HEK293 (cell line): ENCODE data around the gene OSTF1.

Experiments used
- CTCF ChIP-seq: fragments of 450-650 bp; formaldehyde crosslinking; IDR thresholded peaks from 2 replicates; pipeline ENCODE4 v1.5.1; 2016; ENCODE audit warnings: missing biosample characterization, missing genetic modification characterization
- SP2 ChIP-seq: fragments of 450-650 bp; formaldehyde crosslinking; IDR thresholded peaks from 2 replicates; pipeline ENCODE4 v1.5.1; 2016; ENCODE audit warnings: missing biosample characterization, missing genetic modification characterization
- YY1 ChIP-seq: fragments of 450-650 bp; formaldehyde crosslinking; IDR thresholded peaks from 2 replicates; pipeline ENCODE4 v1.5.1; 2018; ENCODE audit warnings: missing biosample characterization, missing genetic modification characterization
- ZEB2 ChIP-seq: fragments of 450-650 bp; formaldehyde crosslinking; IDR thresholded peaks from 2 replicates; pipeline ENCODE4 v1.5.1; 2016; ENCODE audit warnings: missing biosample characterization, missing genetic modification characterization
- ZFP3 ChIP-seq: fragments of 450-650 bp; formaldehyde crosslinking; IDR thresholded peaks from 2 replicates; pipeline ENCODE4 v1.5.1; 2016; ENCODE audit warnings: low read depth, missing biosample characterization, missing genetic modification characterization
- ZNF121 ChIP-seq: fragments of 450-650 bp; formaldehyde crosslinking; IDR thresholded peaks from 2 replicates; pipeline ENCODE4 v1.5.1; 2016; ENCODE audit warnings: missing biosample characterization, missing genetic modification characterization
- ZSCAN23 ChIP-seq: fragments of 450-650 bp; formaldehyde crosslinking; IDR thresholded peaks from 2 replicates; pipeline ENCODE4 v1.5.1; 2016; ENCODE audit warnings: missing biosample characterization, missing genetic modification characterization
- TF ChIP-seq, protein P1 (sequence below): fragments of 450-650 bp; formaldehyde crosslinking; IDR thresholded peaks from 2 replicates; pipeline ENCODE4 v1.5.1; 2016; ENCODE audit warnings: missing biosample characterization, missing genetic modification characterization
- TF ChIP-seq, protein P2 (sequence below): fragments of 450-650 bp; formaldehyde crosslinking; IDR thresholded peaks from 2 replicates; pipeline ENCODE4 v1.5.1; 2016; ENCODE audit warnings: missing biosample characterization, missing genetic modification characterization

GRCh38 chr9:75104607-75105006 lies 16.3 kb downstream of the OSTF1 start:
- TF ChIP-seq SP2 (tag by site-specific recombination) (no peak), CTCF (tag by site-specific recombination) (no peak), YY1 (tag by site-specific recombination) (no peak), ZEB2 (tag by site-specific recombination) (no peak), ZFP3 (tag by site-specific recombination) (no peak), ZNF121 (tag by site-specific recombination) (no peak), ZSCAN23 (tag by site-specific recombination) (no peak)
- TF ChIP-seq, protein P1, sequence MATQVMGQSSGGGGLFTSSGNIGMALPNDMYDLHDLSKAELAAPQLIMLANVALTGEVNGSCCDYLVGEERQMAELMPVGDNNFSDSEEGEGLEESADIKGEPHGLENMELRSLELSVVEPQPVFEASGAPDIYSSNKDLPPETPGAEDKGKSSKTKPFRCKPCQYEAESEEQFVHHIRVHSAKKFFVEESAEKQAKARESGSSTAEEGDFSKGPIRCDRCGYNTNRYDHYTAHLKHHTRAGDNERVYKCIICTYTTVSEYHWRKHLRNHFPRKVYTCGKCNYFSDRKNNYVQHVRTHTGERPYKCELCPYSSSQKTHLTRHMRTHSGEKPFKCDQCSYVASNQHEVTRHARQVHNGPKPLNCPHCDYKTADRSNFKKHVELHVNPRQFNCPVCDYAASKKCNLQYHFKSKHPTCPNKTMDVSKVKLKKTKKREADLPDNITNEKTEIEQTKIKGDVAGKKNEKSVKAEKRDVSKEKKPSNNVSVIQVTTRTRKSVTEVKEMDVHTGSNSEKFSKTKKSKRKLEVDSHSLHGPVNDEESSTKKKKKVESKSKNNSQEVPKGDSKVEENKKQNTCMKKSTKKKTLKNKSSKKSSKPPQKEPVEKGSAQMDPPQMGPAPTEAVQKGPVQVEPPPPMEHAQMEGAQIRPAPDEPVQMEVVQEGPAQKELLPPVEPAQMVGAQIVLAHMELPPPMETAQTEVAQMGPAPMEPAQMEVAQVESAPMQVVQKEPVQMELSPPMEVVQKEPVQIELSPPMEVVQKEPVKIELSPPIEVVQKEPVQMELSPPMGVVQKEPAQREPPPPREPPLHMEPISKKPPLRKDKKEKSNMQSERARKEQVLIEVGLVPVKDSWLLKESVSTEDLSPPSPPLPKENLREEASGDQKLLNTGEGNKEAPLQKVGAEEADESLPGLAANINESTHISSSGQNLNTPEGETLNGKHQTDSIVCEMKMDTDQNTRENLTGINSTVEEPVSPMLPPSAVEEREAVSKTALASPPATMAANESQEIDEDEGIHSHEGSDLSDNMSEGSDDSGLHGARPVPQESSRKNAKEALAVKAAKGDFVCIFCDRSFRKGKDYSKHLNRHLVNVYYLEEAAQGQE (tag by site-specific recombination): no peak
- TF ChIP-seq, protein P2, sequence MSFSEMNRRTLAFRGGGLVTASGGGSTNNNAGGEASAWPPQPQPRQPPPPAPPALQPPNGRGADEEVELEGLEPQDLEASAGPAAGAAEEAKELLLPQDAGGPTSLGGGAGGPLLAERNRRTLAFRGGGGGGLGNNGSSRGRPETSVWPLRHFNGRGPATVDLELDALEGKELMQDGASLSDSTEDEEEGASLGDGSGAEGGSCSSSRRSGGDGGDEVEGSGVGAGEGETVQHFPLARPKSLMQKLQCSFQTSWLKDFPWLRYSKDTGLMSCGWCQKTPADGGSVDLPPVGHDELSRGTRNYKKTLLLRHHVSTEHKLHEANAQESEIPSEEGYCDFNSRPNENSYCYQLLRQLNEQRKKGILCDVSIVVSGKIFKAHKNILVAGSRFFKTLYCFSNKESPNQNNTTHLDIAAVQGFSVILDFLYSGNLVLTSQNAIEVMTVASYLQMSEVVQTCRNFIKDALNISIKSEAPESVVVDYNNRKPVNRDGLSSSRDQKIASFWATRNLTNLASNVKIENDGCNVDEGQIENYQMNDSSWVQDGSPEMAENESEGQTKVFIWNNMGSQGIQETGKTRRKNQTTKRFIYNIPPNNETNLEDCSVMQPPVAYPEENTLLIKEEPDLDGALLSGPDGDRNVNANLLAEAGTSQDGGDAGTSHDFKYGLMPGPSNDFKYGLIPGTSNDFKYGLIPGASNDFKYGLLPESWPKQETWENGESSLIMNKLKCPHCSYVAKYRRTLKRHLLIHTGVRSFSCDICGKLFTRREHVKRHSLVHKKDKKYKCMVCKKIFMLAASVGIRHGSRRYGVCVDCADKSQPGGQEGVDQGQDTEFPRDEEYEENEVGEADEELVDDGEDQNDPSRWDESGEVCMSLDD: no peak
